ENCODE measurements around the gene UGT1A1.

Gene UGT1A1

DNA sequence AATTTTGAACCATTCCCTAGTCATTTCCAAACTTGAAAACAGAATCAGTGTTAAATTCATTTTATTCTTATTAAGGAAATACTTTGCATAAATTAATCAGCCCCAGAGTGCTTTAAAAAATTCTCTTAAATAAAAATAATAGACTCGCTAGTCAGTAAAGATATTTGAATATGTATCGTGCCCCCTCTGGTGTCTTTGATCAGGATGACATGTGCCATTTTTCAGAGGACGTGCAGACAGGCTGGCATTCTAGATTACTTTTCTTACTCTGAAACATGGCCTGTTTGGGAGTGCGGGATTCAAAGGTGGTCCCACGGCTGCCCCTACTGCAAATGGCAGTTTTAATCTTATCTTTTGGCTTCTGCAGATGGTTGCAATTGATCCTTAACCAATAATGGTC lies 12.5 kb downstream of the UGT1A1 start:
- H3K4me3 ChIP-seq (ENCODE audit: low read length): no peak overlapping the region
- no peak for TF ChIP-seq CTCF (IDR thresholded peaks at IDR 0.05; ENCODE audit: insufficient read depth, low read depth, low read length, missing control alignments)
- no peak for DNase-seq (ENCODE audit: low read depth)

- DNase-seq (ENCODE audit: low read depth): no peak
- TF ChIP-seq CTCF (IDR thresholded peaks at IDR 0.05; ENCODE audit: insufficient read depth, low read depth, low read length, missing control alignments): no peak
- H3K4me3 ChIP-seq (ENCODE audit: low read length): no peak overlapping the region
Observed at GRCh38 chr2:233773854-233774253, 13.8 kb downstream of the UGT1A1 start.

DNA sequence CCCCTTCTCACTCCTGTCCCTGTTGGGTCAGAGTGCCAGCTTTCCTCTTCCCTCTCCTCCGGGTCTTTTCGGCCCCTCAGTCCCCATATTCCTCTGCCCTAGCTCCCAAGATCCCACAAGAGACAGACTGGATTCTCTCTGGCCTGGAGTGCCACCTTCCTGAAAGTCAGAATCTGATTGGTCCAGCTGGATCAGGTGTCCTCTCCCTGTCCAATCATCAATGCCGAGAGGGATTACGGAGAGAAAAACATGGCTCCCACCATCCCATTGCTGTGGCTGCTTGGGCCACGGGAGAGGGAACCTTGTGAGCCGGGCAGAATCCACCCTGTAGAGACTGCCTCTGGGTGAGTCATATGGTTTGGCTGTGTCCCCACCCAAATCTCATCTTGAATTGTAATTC lies 15.3 kb downstream of the UGT1A1 start:
- DNase-seq (ENCODE audit: low read depth): no peak
- no peak overlapping the region for H3K4me3 ChIP-seq (ENCODE audit: low read length)
- no peak for TF ChIP-seq CTCF (IDR thresholded peaks at IDR 0.05; ENCODE audit: insufficient read depth, low read depth, low read length, missing control alignments)

GRCh38 chr2:233778030-233778429 lies 18.0 kb downstream of the UGT1A1 start, which contains the start of gene MROH2A:
MROH2A (plus strand) TSS chr2:233778330; CDS start chr2:233779359, 1,029 bp downstream.
- DNase-seq (ENCODE audit: low read depth): no peak
- TF ChIP-seq CTCF (IDR thresholded peaks at IDR 0.05; ENCODE audit: insufficient read depth, low read depth, low read length, missing control alignments): no peak
- no peak within 1 kb of the TSS for H3K4me3 ChIP-seq (ENCODE audit: low read length)

DNA sequence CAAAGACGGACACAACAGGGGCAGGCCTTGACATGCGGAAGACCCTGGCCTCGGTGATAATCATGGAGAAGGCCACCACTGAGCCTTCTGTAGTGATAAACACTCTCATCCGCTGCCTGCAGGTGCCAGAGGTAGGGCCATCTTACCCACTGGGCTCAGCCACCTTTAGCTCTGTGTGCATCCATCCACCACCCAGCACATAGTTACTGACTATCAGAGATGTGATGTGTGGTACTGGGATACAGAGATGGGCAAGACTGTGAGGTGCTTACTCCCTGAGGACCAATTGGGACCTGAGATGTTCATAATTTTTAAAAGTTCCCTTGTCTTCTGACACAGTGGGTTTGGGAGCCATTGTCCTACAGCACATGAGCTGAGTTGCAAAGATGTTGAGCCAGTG lies 19.7 kb downstream of the UGT1A1 start:
- no peak for DNase-seq (ENCODE audit: low read depth)
- no peak overlapping the region for H3K4me3 ChIP-seq (ENCODE audit: low read length)
- TF ChIP-seq CTCF (IDR thresholded peaks at IDR 0.05; ENCODE audit: insufficient read depth, low read depth, low read length, missing control alignments): no peak

DNA sequence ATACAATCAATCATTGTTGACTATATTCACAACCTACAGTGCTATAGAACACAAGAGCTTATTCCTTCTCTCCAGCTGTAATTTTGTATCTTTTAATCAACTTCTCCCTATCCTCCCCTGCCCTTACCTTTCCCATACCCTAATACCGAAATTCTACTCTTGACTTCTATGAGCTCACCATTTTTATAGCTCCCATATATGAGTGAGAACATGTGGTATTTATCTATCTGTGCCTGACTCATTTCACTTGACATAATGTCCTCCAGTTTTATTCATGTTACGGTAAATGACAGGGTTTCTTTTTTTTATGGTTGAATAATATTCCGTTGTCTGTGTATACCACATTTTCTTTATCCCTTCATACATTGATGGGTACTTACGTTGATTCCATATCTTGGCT lies 20.7 kb downstream of the UGT1A1 start:
- TF ChIP-seq CTCF (IDR thresholded peaks at IDR 0.05; ENCODE audit: insufficient read depth, low read depth, low read length, missing control alignments): no peak
- H3K4me3 ChIP-seq (ENCODE audit: low read length): no peak overlapping the region
- no peak for DNase-seq (ENCODE audit: low read depth)

- no peak for TF ChIP-seq CTCF (IDR thresholded peaks at IDR 0.05; ENCODE audit: insufficient read depth, low read depth, low read length, missing control alignments)
- DNase-seq (ENCODE audit: low read depth): no peak
- no peak overlapping the region for H3K4me3 ChIP-seq (ENCODE audit: low read length)
Observed at GRCh38 chr2:233789554-233789953, 29.5 kb downstream of the UGT1A1 start.
